Lung (tissue), 12 donors: ENCODE measurements around the gene NPR3. TPM values are rescaled to one million over a fixed set of nuclear protein-coding genes. Genes with fewer than 3 reads are reported as not detected.
"Not testable (repeated sequence)": the region's sequence is repeated elsewhere in the genome, so short reads cannot be mapped to it uniquely, and the experiment has no call there.

ENCODE experiments used
- ATAC-seq: fragments of 200-7000 bp; cut with Tn5 transposase; one replicate; pipeline ENCODE4 v1.9.1; 2020; ENCODE audit warnings: moderate number of reproducible peaks; ENCODE audit not compliant: insufficient read depth, low FRiP score
- DNase-seq, 3 donors: peaks; one replicate each; pipeline ENCODE4 v3.0.0-alpha.2; 2013 to 2017
- H3K27ac ChIP-seq, 2 donors: one replicate each; pipeline ENCODE4 v1.5.1; 2013; ENCODE audit warnings: mild to moderate bottlenecking in 2 of 2, moderate library complexity in 2 of 2, control low read depth in 1 of 2, inconsistent platforms in 1 of 2, low read depth in 1 of 2, low read length in 1 of 2
- H3K27me3 ChIP-seq, 3 donors: one replicate each; pipeline ENCODE4 v1.5.1; 2013; ENCODE audit warnings: low read length in 2 of 3; ENCODE audit not compliant: control insufficient read depth in 3 of 3, insufficient read depth in 3 of 3
- H3K36me3 ChIP-seq, 4 donors: one replicate each; pipeline ENCODE4 v1.5.1; 2013; ENCODE audit warnings: low read length in 4 of 4, mild to moderate bottlenecking in 1 of 4, moderate library complexity in 1 of 4; ENCODE audit not compliant: control insufficient read depth in 4 of 4, insufficient read depth in 4 of 4
- H3K4me1 ChIP-seq, 5 donors: one replicate each; pipeline ENCODE4 v1.5.1; 2013; ENCODE audit warnings: low read length in 5 of 5, mild to moderate bottlenecking in 2 of 5, moderate library complexity in 1 of 5; ENCODE audit not compliant: control insufficient read depth in 5 of 5, insufficient read depth in 5 of 5
- H3K4me3 ChIP-seq: one replicate; pipeline ENCODE4 v1.5.1; 2013; ENCODE audit warnings: mild to moderate bottlenecking, control low read depth, moderate library complexity
- H3K9ac ChIP-seq, 2 donors: one replicate each; pipeline ENCODE4 v1.5.1; 2013; ENCODE audit warnings: low read length in 2 of 2, control low read depth in 1 of 2; ENCODE audit not compliant: insufficient read depth in 1 of 2
- H3K9me3 ChIP-seq, 4 donors: one replicate each; pipeline ENCODE4 v1.5.1; 2013; ENCODE audit warnings: low read length in 3 of 4, mild to moderate bottlenecking in 1 of 4, moderate library complexity in 1 of 4; ENCODE audit not compliant: control insufficient read depth in 4 of 4, insufficient read depth in 3 of 4
- WGBS, 2 donors: extraction: QIAGEN DNeasy Blood & Tissue Kit; methylation state at CpG; one replicate each; pipeline ENCODE4 v1.1.7; 2013; 5-methylcytosine and 5-hydroxymethylcytosine counted together
- polyA plus RNA-seq, 2 donors: library from polyadenylated mRNA; stranded (reverse); fragments of 200-250 nt; gene quantifications; one replicate each; pipeline ENCODE4 v1.2.1, GENCODE V29; 2013
- total RNA-seq, 2 donors: library from RNA; depleted of rRNA in 1 of 2; stranded (reverse); fragments of >200 nt in 1 of 2; gene quantifications; one replicate each; pipeline ENCODE4 v1.2.1, GENCODE V29; 2014 to 2021
- TF ChIP-seq, protein P1 (sequence below): IDR thresholded peaks from 2 replicates; pipeline ENCODE4 v1.5.1; 2012; ENCODE audit warnings: mild to moderate bottlenecking; ENCODE audit errors: control extremely low read depth, extremely low read depth
- donor health status: control.
- donor health status: control.
- donor health status: Bipolar disorder and iron deficiency.
- donor health status: healthy.
- donor health status: DM: yes; HTN: yes; CAD: no.

Gene NPR3
- total and polyA plus RNA-seq, 4 donors: 3.9 to 86.9 (median 8.9) TPM

DNA sequence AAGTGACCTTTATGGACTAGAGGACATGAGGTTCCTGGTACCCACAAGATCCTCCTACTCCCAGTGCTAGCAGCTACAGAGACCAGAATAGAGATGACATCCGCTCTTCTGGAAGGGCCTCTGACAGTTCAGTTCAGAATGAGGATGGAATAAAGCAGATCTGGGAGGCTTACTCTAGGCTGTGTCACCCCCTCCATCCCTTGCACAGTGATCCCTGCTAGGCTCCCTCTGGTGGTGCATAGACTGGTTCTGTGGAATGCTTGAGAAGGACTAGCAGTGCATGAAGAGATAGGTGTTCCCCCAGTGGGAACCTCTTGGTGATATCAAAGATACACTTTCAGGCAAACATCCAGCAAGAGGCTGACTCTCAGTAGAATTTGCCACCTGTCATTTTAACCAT is 83.0 kb downstream of the NPR3 start:
- DNase-seq (no peak), ATAC-seq (no peak)
- H3K9ac ChIP-seq: no peak overlapping the region
- H3K36me3 ChIP-seq: no peaks in the 10 kb centered on the region
- 90 to 91% methylated on average over 1 of the region's 1 CpG for WGBS, 2 donors
- peaks cover 0 to 3% (median 0%) of the 10 kb centered on the region in 5 donors for H3K4me1 ChIP-seq
- H3K27me3 ChIP-seq: no peaks in the 10 kb centered on the region
- TF ChIP-seq, protein P1, sequence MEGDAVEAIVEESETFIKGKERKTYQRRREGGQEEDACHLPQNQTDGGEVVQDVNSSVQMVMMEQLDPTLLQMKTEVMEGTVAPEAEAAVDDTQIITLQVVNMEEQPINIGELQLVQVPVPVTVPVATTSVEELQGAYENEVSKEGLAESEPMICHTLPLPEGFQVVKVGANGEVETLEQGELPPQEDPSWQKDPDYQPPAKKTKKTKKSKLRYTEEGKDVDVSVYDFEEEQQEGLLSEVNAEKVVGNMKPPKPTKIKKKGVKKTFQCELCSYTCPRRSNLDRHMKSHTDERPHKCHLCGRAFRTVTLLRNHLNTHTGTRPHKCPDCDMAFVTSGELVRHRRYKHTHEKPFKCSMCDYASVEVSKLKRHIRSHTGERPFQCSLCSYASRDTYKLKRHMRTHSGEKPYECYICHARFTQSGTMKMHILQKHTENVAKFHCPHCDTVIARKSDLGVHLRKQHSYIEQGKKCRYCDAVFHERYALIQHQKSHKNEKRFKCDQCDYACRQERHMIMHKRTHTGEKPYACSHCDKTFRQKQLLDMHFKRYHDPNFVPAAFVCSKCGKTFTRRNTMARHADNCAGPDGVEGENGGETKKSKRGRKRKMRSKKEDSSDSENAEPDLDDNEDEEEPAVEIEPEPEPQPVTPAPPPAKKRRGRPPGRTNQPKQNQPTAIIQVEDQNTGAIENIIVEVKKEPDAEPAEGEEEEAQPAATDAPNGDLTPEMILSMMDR: no peak
- no peak overlapping the region for H3K4me3 ChIP-seq
- peaks cover 0 to 2% (median 0%) of the 10 kb centered on the region in 4 donors for H3K9me3 ChIP-seq
- no peak overlapping the region for H3K27ac ChIP-seq

GRCh38 chr5:32802764-32803163 is 91.6 kb downstream of the NPR3 start:
- H3K36me3 ChIP-seq: no peaks in the 10 kb centered on the region
- ATAC-seq: no peak
- no peaks in the 10 kb centered on the region for H3K27me3 ChIP-seq
- WGBS, 2 donors: 95 to 99% methylated on average over 7 of the region's 7 CpGs
- H3K27ac ChIP-seq: no peak overlapping the region
- no peak for DNase-seq
- no peak overlapping the region for H3K4me3 ChIP-seq
- peaks cover 0 to 3% (median 0%) of the 10 kb centered on the region in 5 donors for H3K4me1 ChIP-seq
- TF ChIP-seq, protein P1: no peak
- H3K9ac ChIP-seq: no peak overlapping the region
- H3K9me3 ChIP-seq: peaks cover 0 to 7% (median 2%) of the 10 kb centered on the region in 4 donors

DNA sequence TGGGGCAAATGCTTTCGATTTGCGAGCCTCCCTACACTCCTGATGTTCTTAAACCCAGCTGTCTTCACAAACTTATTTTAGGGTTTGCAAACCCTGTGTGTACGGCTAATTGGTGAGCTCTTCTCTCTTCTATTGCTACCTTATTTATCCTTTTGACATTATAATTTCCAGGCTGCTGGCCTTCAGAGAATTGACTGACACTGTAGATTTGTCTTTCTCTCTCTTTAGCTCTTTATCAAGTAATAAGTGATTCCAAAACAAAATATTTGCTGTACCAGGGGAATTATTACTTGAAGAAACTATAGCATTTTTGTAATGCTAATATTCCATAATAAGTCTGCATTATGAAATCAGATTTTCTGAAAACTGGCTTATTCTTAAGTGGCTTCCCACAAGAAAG is 92.5 kb downstream of the NPR3 start:
- no peak for ATAC-seq
- Histone ChIP-seq H3K27me3 (no peaks in the 10 kb centered on the region), H3K27ac (no peak overlapping the region), H3K4me3 (no peak overlapping the region), H3K4me1 (peaks cover 0 to 3% (median 0%) of the 10 kb centered on the region in 5 donors), H3K9me3 (peaks cover 0 to 7% (median 2%) of the 10 kb centered on the region in 4 donors), H3K36me3 (no peaks in the 10 kb centered on the region), H3K9ac (no peak overlapping the region)
- 90 to 94% methylated on average over 3 of the region's 3 CpGs for WGBS, 2 donors
- TF ChIP-seq, protein P1: no peak
- DNase-seq: no peak

GRCh38 chr5:32805462-32805861 is 94.3 kb downstream of the NPR3 start:
- H3K9ac ChIP-seq, H3K27me3 ChIP-seq, H3K4me1 ChIP-seq, H3K27ac ChIP-seq, H3K4me3 ChIP-seq, ATAC-seq, DNase-seq, H3K9me3 ChIP-seq, H3K36me3 ChIP-seq: not testable (repeated sequence)
- 86 to 94% methylated on average over 1 of the region's 1 CpG for WGBS, 2 donors
